ENCODE data around the gene ORC4.

The ORC4 gene

DNA sequence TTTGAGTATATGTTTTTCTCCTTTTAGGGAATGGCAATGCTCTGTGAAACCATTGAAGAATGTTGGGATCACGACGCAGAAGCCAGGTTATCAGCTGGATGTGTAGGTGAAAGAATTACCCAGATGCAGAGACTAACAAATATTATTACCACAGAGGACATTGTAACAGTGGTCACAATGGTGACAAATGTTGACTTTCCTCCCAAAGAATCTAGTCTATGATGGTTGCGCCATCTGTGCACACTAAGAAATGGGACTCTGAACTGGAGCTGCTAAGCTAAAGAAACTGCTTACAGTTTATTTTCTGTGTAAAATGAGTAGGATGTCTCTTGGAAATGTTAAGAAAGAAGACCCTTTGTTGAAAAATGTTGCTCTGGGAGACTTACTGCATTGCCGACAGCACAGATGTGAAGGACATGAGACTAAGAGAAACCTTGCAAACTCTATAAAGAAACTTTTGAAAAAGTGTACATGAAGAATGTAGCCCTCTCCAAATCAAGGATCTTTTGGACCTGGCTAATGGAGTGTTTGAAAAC is 93.4 kb downstream of the ORC4 start:
- DNase-seq, result no peak

DNA sequence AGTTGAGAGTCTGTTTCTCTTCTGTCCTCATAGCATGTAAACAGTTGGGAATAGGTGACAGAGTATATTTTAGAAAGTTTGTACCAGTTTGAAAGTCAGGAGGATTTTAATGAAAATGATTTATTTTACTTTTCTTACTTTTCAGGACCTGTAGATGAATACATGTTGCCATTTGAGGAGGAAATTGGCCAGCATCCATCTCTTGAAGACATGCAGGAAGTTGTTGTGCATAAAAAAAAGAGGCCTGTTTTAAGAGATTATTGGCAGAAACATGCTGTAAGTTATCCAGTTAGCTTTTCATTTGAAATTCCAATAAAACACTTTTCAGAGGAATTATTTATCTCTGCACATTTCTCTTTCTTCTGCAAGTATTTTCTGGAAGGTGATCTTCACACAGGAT is 94.7 kb downstream of the ORC4 start:
- peak in 1 of 6 experiments; percentile 4 for DNase-seq

DNA sequence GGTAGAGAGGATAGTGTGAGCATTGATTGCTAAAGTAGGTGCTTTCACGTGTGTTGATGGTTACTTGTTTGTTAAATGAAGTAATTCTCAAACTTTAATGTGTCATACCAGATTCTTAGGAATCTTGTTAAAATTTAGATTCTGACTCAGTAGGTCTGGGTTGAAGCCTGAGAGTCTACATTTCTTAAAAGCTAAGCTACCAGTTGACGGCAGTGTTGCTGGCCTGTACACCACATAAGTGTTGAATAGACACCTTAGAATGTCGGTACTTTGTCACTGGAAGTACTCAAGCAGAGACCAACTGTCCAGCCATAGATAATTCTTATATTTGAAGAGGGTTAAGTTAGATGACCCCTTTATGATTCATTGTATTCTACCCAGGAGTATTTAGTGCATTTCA is 95.9 kb downstream of the ORC4 start:
- DNase-seq, result no peak

DNA sequence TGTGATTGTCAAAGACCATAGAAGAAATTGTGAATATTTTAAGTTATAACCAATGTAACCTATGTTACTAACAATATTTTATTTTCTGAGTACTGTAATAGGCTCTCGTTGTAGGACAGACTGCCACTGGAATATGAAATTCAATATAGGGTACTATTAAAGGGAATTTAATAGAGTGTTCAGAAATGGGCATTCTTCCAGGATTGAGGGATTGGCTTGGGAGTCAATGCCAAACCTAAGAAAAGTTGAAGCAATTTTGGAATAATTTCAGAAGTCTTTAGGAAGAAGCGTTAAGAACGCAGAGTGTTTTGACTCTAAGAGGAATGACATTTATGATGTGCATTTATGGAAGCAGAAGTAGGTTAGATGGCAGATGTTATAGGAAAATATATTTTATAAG is 96.7 kb downstream of the ORC4 start:
- no peak for DNase-seq

DNA sequence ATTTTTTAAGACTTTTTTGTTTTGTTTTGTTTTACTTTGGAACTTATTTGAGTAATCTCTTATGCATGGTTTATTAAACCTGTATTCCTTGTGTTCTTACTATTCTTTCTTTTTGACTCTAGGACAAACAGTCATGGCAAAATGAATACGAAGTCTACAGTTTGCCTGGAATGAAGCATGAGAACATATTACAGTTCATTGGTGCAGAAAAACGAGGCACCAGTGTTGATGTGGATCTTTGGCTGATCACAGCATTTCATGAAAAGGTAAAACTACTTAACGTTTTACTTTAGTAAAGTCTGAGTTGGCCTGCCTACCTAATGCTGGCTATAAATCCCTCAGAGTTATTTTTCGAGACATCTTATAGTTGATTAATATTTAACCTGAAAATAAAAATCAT is 103.4 kb downstream of the ORC4 start:
- DNase-seq, result no peak

DNA sequence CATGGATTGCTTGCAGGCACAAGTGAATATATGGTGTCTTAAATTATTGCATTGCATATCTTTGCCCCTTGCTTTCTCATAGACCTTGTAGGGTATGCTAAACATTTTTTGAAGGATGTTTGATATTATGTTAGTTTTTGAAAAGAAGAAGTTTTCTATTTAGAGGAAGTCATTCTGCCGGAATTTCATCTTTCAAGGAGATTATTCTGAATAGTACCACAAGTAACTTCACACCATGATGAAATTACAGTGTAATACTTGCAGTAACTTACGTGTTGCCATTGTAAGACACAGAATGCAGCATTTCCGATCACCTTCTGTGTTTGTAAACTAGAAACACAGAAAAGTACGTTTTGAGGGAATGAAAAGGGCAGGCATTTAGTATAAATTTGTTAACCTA is 103.8 kb downstream of the ORC4 start:
- no peak for DNase-seq

DNA sequence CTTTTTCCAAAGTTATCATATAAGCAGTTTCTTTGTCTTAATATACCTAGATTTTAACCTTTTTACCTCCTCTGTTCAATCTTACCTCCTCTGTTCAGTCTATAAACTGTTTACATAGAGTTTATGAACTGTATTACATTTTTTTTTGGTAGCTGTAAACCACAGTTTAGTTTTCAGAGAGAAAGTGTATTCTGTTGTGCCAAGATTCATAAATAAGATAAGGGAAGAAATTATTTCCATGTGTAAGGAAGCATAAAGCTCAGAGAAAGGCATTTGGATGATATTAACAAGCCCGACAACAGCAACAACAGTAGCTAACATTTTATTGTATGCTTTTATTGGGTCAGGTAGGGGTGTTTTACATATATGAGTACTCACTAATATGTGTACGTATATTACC is 104.5 kb downstream of the ORC4 start:
- no peak for DNase-seq

DNA sequence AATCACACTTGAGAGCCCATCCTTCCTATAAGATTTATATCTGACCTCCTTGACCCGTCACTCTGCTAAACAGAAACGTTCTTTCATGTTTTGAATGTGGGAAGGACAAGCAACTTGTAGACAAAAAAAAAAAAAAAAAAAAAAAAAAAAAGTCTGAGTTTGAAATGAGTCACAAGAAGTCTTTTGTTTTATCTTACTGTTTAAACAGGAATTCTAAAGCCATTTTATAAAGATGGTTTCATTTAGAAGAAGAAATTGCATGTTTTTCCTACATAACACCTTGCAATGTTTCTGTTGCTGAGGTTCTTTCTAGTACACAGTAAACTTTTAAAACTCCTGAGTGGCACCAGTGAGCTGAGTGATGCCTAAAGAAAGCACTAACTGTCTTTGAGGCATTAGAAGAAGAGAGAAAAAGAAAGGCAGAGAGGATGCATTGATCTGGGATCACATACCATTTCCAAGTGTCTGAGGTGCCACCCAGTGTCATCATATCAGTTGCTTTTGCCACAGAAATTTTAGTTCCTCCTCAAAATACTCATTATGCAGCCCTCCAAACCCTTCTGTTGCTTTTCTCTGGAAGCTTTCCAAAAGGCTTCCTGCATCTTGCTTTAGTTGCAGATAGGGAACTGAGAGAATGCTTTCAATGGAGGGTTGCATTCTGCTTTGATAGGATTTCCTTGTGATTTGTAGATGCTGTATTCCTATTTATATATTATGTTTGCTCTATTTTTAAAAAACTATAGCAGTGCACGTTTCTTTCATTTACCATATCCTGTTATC is 106.6 kb downstream of the ORC4 start:
- no peak for DNase-seq

DNA sequence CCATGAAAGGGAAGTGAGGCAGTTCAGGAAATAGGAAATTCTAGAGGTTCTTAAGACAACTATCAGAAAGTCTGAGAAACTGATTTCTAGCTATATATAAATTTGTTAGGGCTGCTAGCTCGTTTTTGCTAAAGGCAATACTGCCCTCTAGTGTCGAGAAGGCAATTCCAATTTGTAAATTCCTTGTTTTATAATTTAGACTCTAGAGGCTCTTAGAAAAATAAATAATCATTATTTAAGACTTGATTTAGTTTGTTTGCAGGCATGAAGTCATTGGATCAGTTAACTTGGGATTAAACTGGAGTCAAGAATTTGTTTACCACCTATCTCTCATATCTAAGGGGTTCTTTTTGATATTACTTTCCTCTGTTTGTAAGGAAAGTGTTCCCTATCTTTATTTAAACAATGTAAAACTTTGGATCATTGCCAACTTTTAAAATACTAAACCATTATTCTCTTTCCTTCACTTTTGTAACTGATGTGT is 109.5 kb downstream of the ORC4 start:
- peak in 4 of 6 experiments; percentile 4 to 65 (median 42) for DNase-seq

DNA sequence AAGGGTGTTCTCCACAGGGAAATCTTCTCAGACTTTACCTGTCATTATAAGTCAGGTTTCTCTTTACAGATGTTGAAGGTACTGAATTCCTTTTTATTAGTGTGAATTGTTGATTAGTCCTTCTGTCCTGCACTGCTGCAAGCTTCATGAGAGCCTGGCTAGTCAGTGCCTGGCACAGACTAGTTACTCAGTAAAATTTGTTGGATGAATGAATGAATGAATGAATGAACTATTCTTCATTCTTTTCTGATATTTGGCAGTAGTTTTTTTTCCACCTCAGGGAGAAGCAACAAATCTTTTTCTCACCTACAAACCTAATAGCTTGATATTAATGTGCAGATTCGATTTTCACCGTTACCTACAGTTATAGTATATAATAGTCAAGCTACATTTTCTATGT is 111.4 kb downstream of the ORC4 start:
- no peak for DNase-seq

DNA sequence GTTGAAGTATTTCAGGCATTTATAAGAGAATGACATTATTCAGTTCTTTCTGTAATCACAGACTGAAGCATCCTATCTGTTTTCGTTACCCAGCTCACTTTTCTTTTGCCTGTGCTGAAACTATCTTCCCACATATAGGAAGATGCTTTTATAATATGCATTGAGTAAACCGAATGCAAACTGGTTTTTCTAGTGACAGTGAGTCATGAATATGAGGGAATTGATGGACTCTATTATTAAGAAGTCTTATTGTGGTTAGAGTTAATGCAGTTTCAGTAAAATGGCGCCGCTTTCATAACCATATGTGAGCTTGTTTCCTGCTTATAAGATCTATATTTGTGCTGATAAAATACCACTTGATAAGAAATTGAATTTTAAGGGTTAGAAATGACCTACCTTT is 116.5 kb downstream of the ORC4 start:
- DNase-seq, result no peak

DNA sequence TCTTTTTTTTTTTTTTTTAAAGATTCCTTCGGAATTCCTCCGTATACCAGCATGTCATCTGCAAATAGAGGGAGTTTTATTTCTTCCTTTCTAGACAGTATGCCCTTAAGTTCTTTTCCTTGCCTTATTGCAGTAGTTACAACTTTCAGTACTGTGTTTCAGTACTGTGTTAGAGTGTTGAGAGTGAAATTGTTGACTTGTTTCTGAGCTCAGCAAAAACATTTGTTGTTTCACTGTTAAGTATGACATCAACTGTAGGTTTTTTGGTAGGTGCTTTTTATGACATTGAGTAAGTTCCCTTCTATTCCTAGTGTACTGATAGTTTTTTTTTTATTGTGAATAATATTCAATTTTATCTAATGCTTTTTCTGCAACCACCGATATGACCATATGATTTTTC is 131.9 kb downstream of the ORC4 start:
- no peak for DNase-seq

DNA sequence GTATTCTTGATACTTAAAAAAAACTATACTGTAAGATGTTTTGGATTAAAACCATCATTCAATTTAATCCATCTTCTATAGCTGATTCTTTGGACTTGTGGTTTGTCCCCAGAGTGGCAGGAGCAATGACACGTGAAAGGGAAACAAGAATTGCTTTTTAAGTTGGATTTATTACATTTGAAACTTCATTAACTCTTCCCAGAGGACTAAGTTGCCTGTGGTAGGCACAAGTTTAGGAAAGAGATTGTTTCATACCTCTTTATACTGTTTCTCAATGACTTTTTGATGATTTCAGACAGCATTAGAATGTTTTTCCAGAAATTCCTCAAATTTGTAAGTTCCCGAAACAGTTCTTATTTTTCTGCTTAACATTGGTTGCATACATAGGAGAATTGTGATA is 134.4 kb downstream of the ORC4 start:
- no peak for DNase-seq

DNA sequence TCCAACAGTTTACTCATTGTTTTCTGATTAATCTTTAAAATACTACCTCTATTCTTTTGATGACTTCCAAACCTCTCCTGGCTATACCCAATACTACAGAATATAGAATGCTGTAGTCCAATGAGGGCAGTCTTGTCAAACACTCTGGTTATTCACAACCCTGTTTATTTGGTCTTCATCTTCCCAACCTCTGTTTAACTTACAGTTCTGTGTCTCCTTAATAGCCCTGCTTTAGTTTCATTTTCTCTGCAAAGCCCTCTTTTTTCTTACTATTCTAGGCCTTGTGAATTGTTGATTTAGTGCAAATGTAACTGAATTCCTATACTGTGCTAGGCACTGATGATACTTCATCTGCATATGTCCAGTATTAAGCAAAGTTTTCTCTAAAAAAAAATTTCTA is 135.7 kb downstream of the ORC4 start:
- no peak for DNase-seq

DNA sequence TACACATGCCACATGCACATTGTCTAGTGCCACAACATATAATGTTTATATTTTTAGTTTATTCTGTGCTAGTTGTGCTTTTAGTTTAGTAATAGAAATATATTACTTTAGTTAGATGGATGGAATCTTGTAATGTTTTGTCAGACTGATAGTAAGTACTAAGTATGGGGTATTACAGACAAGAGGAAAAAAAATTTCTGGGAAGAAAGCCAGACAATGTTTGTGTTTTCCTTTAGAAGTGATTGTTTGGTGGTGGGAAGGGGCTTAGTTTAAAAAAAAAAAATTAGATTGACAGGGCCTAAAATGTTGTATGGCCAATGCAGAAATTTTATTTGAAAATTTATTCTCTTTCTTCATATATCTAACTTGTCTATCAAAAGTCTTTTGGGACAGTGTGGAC is 137.9 kb downstream of the ORC4 start:
- no peak for DNase-seq

Measured in stimulated activated naive CD4-positive, alpha-beta T cell (primary cell).